ENCODE data around the gene PTPRT. TPM values are rescaled to one million over a fixed set of nuclear protein-coding genes. Genes with fewer than 3 reads are reported as not detected.

PTPRT gene
- total RNA-seq, 1 donor from 2014 or later: not detected

DNA sequence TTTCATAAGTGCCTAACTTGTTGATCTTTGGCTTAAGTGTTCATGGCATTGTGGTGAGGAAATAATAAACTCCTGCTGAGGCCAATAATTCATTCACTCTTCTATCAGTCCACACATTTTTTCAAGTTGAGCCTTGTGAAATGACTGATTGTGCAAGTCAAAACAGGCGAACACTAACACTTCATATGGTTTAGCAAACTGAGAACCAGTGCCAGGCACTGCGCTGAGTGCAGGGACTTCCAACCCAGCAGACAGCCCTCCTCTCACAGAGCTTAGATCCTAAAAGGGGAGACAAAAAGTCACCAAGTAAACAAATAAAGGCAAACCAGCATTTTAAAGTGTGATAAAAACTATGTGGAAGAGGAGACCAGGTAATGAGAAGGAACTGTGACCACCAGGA lies 435.0 kb downstream of the PTPRT start:
- intact Hi-C loops (cut with DNase I): no loop called here

GRCh38 chr20:42752620-42753019 lies 437.1 kb downstream of the PTPRT start:
- Histone ChIP-seq H3K27me3 (no peaks in the 10 kb centered on the region), H3K4me3 (no peak overlapping the region), H3K36me3 (no peaks in the 10 kb centered on the region), H3K4me1 (no peaks in the 10 kb centered on the region), H3K27ac (no peak overlapping the region), H3K9me3 (no peaks in the 10 kb centered on the region)
- TF ChIP-seq, protein P1, sequence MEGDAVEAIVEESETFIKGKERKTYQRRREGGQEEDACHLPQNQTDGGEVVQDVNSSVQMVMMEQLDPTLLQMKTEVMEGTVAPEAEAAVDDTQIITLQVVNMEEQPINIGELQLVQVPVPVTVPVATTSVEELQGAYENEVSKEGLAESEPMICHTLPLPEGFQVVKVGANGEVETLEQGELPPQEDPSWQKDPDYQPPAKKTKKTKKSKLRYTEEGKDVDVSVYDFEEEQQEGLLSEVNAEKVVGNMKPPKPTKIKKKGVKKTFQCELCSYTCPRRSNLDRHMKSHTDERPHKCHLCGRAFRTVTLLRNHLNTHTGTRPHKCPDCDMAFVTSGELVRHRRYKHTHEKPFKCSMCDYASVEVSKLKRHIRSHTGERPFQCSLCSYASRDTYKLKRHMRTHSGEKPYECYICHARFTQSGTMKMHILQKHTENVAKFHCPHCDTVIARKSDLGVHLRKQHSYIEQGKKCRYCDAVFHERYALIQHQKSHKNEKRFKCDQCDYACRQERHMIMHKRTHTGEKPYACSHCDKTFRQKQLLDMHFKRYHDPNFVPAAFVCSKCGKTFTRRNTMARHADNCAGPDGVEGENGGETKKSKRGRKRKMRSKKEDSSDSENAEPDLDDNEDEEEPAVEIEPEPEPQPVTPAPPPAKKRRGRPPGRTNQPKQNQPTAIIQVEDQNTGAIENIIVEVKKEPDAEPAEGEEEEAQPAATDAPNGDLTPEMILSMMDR (IDR thresholded peaks at IDR 0.05): no peak
- TF ChIP-seq POLR2AphosphoS5 (IDR thresholded peaks at IDR 0.05; ENCODE audit: insufficient read depth in 1 of 2, low read depth in 1 of 2): no peak
- no peak for TF ChIP-seq POLR2A (IDR thresholded peaks at IDR 0.05)
- intact Hi-C loops (cut with DNase I): no loop called here
- DNase-seq (ENCODE audit: extremely low spot score in 2 of 2): no peak

More for the DNA sequence above, 435.0 kb downstream of the PTPRT start:
- no peaks in the 10 kb centered on the region for H3K27me3 ChIP-seq
- H3K9me3 ChIP-seq: no peaks in the 10 kb centered on the region
- H3K27ac ChIP-seq: no peak overlapping the region
- H3K4me1 ChIP-seq: no peaks in the 10 kb centered on the region
- DNase-seq (ENCODE audit: extremely low spot score in 2 of 2): no peak
- H3K4me3 ChIP-seq: no peak overlapping the region
- TF ChIP-seq, protein P1 (IDR thresholded peaks at IDR 0.05): no peak
- TF ChIP-seq POLR2A (IDR thresholded peaks at IDR 0.05): no peak
- no peak for TF ChIP-seq POLR2AphosphoS5 (IDR thresholded peaks at IDR 0.05; ENCODE audit: insufficient read depth in 1 of 2, low read depth in 1 of 2)
- no peaks in the 10 kb centered on the region for H3K36me3 ChIP-seq

- TF ChIP-seq, protein P1 (IDR thresholded peaks at IDR 0.05): no peak
- TF ChIP-seq POLR2AphosphoS5 (IDR thresholded peaks at IDR 0.05; ENCODE audit: insufficient read depth in 1 of 2, low read depth in 1 of 2): no peak
- no peak for TF ChIP-seq POLR2A (IDR thresholded peaks at IDR 0.05)
Observed at GRCh38 chr20:42749556-42749955, 440.1 kb downstream of the PTPRT start.

DNA sequence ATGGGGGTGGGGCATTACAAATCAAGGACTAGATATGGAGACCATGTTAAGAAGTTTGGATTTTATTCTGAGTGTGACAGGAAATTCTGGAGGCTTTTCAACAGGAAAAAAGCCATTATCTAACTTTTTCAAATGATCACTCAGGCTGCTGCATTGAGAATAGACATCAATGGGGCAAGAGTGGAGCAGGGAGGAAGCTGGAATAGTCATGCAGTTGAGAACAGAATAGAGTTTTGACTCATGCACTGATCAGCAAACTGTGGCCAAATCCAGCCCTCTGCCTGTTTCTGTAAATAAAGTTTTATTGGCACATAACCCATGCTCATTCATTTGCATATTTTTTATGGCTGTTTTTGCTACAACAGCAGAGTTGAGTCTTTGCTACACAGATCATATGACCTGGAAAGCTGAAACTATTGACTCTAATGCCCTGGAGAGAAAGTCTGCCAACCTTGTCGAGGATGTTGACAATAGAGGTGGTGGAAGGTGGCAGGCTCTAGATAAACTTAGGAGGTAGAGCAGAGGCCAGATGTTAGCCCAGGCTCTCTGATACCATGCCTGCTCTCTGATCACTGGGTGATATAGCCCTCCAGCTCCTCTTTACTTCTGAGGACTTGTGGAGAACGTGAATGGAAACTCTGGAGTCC lies 441.8 kb downstream of the PTPRT start:
- H3K27me3 ChIP-seq: no peaks in the 10 kb centered on the region

More at GRCh38 chr20:42749556-42749955, 440.1 kb downstream of the PTPRT start:
- DNase-seq (ENCODE audit: extremely low spot score in 2 of 2): no peak
- intact Hi-C loops (cut with DNase I): no loop called here
- Histone ChIP-seq H3K4me1 (no peaks in the 10 kb centered on the region), H3K27me3 (no peaks in the 10 kb centered on the region), H3K4me3 (no peak overlapping the region), H3K36me3 (no peaks in the 10 kb centered on the region), H3K9me3 (no peaks in the 10 kb centered on the region), H3K27ac (no peak overlapping the region)

More for the DNA sequence above, 441.8 kb downstream of the PTPRT start:
- no peak for TF ChIP-seq POLR2AphosphoS5 (IDR thresholded peaks at IDR 0.05; ENCODE audit: insufficient read depth in 1 of 2, low read depth in 1 of 2)
- TF ChIP-seq, protein P1 (IDR thresholded peaks at IDR 0.05): no peak
- no peak for TF ChIP-seq POLR2A (IDR thresholded peaks at IDR 0.05)
- no peak overlapping the region for H3K4me3 ChIP-seq
- no peak for DNase-seq (ENCODE audit: extremely low spot score in 2 of 2)
- intact Hi-C loops (cut with DNase I): no loop called here
- H3K4me1 ChIP-seq: no peaks in the 10 kb centered on the region
- no peaks in the 10 kb centered on the region for H3K9me3 ChIP-seq
- no peak overlapping the region for H3K27ac ChIP-seq
- H3K36me3 ChIP-seq: no peaks in the 10 kb centered on the region
